SK-N-MC (cell line): ENCODE results near the gene DGKZ.

Source experiments
- EZH2 ChIP-seq: fragments of 200-600 bp; sonication (generic); IDR thresholded peaks from one replicate; pipeline ENCODE4 v1.6.1; 2017; ENCODE audit warnings: antibody characterized with exemption
- FOXP2 ChIP-seq: optimal IDR thresholded peaks from 2 replicates; pipeline ENCODE3; 2011; ENCODE audit warnings: mild to moderate bottlenecking, moderate library complexity; ENCODE audit not compliant: insufficient read depth; ENCODE audit errors: extremely low read length, control extremely low read depth
- POLR2AphosphoS5 ChIP-seq: IDR thresholded peaks from 2 replicates; pipeline ENCODE4 v1.6.1; 2012; ENCODE audit warnings: mild to moderate bottlenecking, low read depth, low read length, borderline replicate concordance

GRCh38 chr11:46330154-46330553, 17.1 kb upstream of the DGKZ start:
- no peak for TF ChIP-seq EZH2
- no peak for TF ChIP-seq POLR2AphosphoS5
- TF ChIP-seq FOXP2, result no peak
